Activated B cell treated with CpG ODN at 0.5 μM for 24 hours (primary cell): ENCODE results near the gene SHISA6. TPM values are rescaled to one million over a fixed set of nuclear protein-coding genes. Genes with fewer than 3 reads are reported as not detected.

ENCODE experiments used
- ATAC-seq: fragments of 200-7000 bp; cut with Tn5 transposase; one replicate; pipeline ENCODE4 v1.10.0; 2021; ENCODE audit warnings: low read depth, mild to moderate bottlenecking, moderate library complexity
- CTCF ChIA-PET: fragments of 350-600 bp; sonication (Branson Sonifier 250); formaldehyde crosslinking; loops from one replicate; lab custom pipeline; 2021; ENCODE audit warnings: antibody characterized with exemption; lab: Charles Lee
- POLR2A ChIA-PET: fragments of 350-600 bp; sonication (Branson Sonifier 250); formaldehyde crosslinking; loops from one replicate; lab custom pipeline; 2021; ENCODE audit warnings: antibody characterized with exemption; lab: Charles Lee
- DNase-seq: peaks from one replicate; pipeline ENCODE4 v3.0.0; 2022
- H3K27ac Mint-ChIP-seq: one replicate; pipeline ENCODE4 v1.8.0; 2020; ENCODE audit warnings: mixed read lengths
- H3K27me3 Mint-ChIP-seq: one replicate; pipeline ENCODE4 v1.8.0; 2021; ENCODE audit warnings: mixed read lengths
- H3K36me3 Mint-ChIP-seq: one replicate; pipeline ENCODE4 v1.8.0; 2021; ENCODE audit warnings: low read depth, mixed read lengths
- H3K4me1 Mint-ChIP-seq: one replicate; pipeline ENCODE4 v1.8.0; 2021; ENCODE audit warnings: mixed read lengths
- H3K4me3 Mint-ChIP-seq: one replicate; pipeline ENCODE4 v1.8.0; 2020; ENCODE audit warnings: mild to moderate bottlenecking, mixed read lengths
- H3K9me3 Mint-ChIP-seq: one replicate; pipeline ENCODE4 v1.8.0; 2020; ENCODE audit warnings: mixed read lengths
- CTCF ChIP-seq: fragments of 200-600 bp; IDR thresholded peaks from one replicate; pipeline ENCODE4 v1.8.0; 2022; ENCODE audit warnings: antibody characterized with exemption, mild to moderate bottlenecking
- intact Hi-C: fragments of 100-400 bp; cut with micrococcal nuclease; formaldehyde crosslinking; loops from one replicate; pipeline ENCODE4 v1.15.1; 2024
- total RNA-seq: library from RNA; stranded (reverse); gene quantifications from 2 replicates; pipeline ENCODE4 v1.2.3, GENCODE V29; 2022

SHISA6 gene
- total RNA-seq, 1 donor from 2014 or later: not detected

- ChIA-PET POLR2A (no interaction called here), CTCF (no interaction called here)
- ATAC-seq: no peak
- no peaks in the 10 kb centered on the region for H3K36me3 Mint-ChIP-seq
- TF ChIP-seq CTCF: no peak
- intact Hi-C loops: no loop called here
- no peaks in the 10 kb centered on the region for H3K27me3 Mint-ChIP-seq
- H3K4me3 Mint-ChIP-seq: no peak overlapping the region
- H3K9me3 Mint-ChIP-seq: peaks cover 8% of the 10 kb centered on the region
- H3K4me1 Mint-ChIP-seq: no peaks in the 10 kb centered on the region
- no peak for DNase-seq
- H3K27ac Mint-ChIP-seq: no peak overlapping the region
Observed at GRCh38 chr17:11389583-11389982, 148.6 kb downstream of the SHISA6 start.

DNA sequence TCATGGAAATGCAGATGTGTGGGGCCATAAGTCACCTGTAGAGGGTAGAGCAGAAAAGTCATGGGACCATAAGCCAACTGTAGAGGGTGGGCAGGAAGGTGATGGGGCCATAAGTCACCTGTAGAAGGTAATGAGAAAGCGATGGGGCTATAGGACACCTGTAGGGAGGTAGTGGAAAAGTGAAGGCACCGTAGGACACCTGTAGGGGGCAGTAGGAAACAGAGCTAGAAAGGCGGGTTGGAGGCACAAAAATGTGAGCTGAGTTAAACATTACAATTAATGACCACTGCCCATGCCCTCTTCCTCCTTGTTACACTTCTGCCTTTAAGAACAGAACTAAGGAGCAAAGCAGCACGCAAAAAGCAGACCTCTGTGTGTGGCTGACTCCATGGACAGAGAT, 150.1 kb downstream of the SHISA6 start:
- TF ChIP-seq CTCF: no peak
- ChIA-PET POLR2A (no interaction called here), CTCF (no interaction called here)
- Mint-ChIP-seq H3K27me3 (no peaks in the 10 kb centered on the region), H3K36me3 (no peaks in the 10 kb centered on the region), H3K9me3 (peaks cover 5% of the 10 kb centered on the region), H3K27ac (no peak overlapping the region), H3K4me3 (no peak overlapping the region), H3K4me1 (no peaks in the 10 kb centered on the region)
- DNase-seq: no peak
- intact Hi-C loops: no loop called here
- ATAC-seq: no peak

DNA sequence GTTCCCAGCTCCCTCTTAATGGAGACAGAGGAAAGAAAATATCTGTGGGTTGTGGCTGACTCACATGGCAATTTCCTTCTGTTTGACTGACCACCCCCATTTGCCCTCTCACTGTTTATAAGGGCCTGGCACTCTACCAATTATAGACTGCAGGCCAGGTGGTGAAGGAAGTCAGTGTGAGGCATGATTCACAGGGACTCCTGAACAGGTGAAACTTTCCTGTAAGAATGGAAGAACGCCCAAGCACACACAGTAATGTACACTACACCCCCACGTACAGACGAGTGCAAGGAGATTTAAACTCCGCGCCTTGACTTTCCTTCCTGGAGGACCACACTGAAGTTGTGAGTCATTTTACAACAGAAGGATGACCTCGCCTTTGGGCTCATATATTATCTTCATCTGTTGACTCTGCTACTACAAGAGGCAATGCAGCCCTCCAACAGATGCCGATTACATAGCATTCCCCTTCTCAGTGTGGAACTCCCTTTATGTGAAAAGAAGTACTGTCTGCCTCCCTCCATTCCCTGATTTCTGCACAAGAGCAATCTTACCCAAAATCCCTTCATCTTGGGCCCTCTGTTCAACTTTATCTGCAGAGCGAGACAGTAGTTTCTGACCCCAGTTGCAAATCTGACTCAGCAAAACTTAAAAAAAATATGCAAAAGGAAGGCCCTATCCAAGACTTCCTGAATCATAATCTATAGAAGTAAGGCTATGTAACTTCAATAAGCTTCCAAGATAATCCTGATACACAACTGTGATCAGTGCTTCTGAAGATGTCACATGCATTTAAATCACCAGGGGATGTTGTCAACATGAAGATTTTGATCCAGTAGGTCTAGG, 163.6 kb downstream of the SHISA6 start:
- Mint-ChIP-seq H3K27ac (no peak overlapping the region), H3K9me3 (peaks cover 7% of the 10 kb centered on the region), H3K4me1 (no peaks in the 10 kb centered on the region), H3K27me3 (no peaks in the 10 kb centered on the region), H3K36me3 (no peaks in the 10 kb centered on the region), H3K4me3 (no peak overlapping the region)
- intact Hi-C loops: no loop called here
- no peak for ATAC-seq
- TF ChIP-seq CTCF: no peak
- POLR2A ChIA-PET: no interaction called here
- CTCF ChIA-PET: no interaction called here
- DNase-seq: no peak

DNA sequence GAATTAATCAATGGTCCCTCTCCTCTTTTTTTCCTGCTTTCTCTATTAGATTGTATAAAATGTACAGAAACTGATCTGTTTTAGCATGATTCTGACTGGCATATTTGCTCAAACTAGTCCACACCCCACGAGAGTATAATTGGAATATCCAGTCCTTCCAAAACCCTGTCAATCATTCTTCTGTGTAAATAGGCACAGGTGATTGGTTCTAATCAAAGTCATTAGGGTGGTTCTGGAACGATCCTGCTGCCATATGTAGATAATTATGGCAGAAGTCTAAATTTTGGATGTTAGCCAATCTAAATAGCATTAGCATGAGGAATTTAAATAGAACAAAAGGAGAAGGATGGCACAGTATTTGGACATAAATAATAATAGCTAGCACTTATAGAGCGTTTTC, 165.7 kb downstream of the SHISA6 start:
- DNase-seq: no peak
- intact Hi-C loops: no loop called here
- Mint-ChIP-seq H3K27me3 (no peaks in the 10 kb centered on the region), H3K27ac (no peak overlapping the region), H3K9me3 (peaks cover 3% of the 10 kb centered on the region), H3K4me1 (no peaks in the 10 kb centered on the region), H3K36me3 (no peaks in the 10 kb centered on the region), H3K4me3 (no peak overlapping the region)
- no peak for TF ChIP-seq CTCF
- ChIA-PET POLR2A (no interaction called here), CTCF (no interaction called here)
- no peak for ATAC-seq

GRCh38 chr17:11412654-11413053, 171.6 kb downstream of the SHISA6 start:
- Mint-ChIP-seq H3K36me3 (no peaks in the 10 kb centered on the region), H3K4me1 (no peaks in the 10 kb centered on the region), H3K27ac (no peak overlapping the region), H3K4me3 (no peak overlapping the region), H3K9me3 (no peaks in the 10 kb centered on the region), H3K27me3 (no peaks in the 10 kb centered on the region)
- ChIA-PET CTCF (no interaction called here), POLR2A (no interaction called here)
- intact Hi-C loops: no loop called here
- TF ChIP-seq CTCF: no peak
- DNase-seq (no peak), ATAC-seq (no peak)
